Uterus (tissue), 2 donors: ENCODE measurements around the gene DHRS12.

ENCODE experiments used
- CTCF ChIP-seq, 4 experiments: fragments of 200-600 bp in 2 of 4; fragments of 450-650 bp in 2 of 4; sonication (generic) in 2 of 4; IDR thresholded peaks; one replicate each; pipeline ENCODE4 v1.5.1; 2016 to 2019; ENCODE audit warnings: antibody characterized with exemption in 4 of 4, mild to moderate bottlenecking in 2 of 4, moderate library complexity in 1 of 4
- POLR2A ChIP-seq, 2 donors: fragments of 450-650 bp; IDR thresholded peaks; one replicate each; pipeline ENCODE4 v1.6.1; 2016; ENCODE audit warnings: antibody characterized with exemption in 2 of 2, mild to moderate bottlenecking in 1 of 2, moderate library complexity in 1 of 2

DNA sequence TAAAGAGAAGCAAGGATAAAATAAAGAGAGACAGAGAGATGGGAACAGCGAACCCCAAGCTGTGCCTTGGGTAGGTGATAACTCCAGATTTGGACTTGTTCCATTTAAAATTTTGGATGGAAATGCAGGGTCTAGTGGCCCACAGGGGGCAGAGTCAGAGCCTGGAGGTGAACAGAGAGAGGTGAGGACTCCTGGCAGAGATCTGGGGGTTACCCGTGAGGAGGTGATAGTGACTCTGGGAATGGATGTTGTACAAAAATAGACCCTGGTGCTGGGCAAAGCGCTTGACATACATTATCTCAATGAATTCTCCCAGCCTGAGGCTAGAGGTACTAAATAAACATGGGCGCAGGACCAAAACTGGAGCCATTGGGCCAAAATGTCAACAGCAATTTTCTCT, 14.3 kb upstream of the DHRS12 start:
- TF ChIP-seq POLR2A (IDR thresholded peaks at IDR 0.05): no peak
- no peak for TF ChIP-seq CTCF (IDR thresholded peaks at IDR 0.05)
